ENCODE data around the gene DOCK2.

Gene DOCK2

DNA sequence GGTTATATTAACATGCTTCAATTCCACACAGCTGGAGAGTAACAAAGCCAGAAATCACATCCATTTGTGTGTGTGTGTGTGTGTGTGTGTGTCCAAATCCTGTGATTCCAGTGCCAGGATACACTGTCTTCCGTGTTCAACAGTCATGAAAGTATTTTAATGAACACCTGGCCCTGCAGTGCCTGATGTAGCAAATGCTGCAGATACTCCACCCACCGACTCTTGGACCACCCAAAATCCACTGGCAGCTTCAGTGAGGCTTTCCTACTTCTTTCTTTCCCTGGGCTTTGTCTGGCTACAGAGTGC, 356.4 kb downstream of the DOCK2 start:
- H3K4me3 Mint-ChIP-seq = no peak overlapping the region
- intact Hi-C loops (cut with micrococcal nuclease) = no loop called here
- H3K27me3 Mint-ChIP-seq = no peaks in the 10 kb centered on the region
- H3K36me3 Mint-ChIP-seq (ENCODE audit: low read depth) = peaks cover 96% of the 10 kb centered on the region
- H3K27ac Mint-ChIP-seq = no peak overlapping the region
- H3K9me3 Mint-ChIP-seq = no peaks in the 10 kb centered on the region
- H3K4me1 Mint-ChIP-seq (ENCODE audit: low read depth) = peaks cover 5% of the 10 kb centered on the region

DNA sequence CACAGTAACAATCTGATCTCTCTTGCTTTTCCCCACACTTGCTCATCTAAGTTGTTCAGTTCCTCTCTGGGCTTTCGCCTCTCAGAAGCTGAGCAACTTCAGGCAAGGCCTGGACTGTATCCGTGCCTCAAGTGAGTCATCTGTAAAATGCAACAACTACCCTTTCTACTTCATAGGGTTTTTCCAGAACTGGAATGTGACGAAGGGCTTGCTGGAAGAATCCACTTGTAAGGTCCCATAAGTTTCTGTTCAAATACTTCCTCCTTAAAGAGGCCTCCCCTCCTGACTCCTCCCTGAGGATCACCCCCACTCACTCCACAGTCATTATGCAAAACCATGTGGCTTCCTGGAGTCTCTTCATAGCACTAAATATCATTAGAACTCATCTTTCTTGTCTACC, 360.7 kb downstream of the DOCK2 start:
- Mint-ChIP-seq H3K36me3 (ENCODE audit: low read depth) (peaks cover 96% of the 10 kb centered on the region), H3K27ac (peak overlapping the region; percentile 7), H3K4me3 (no peak overlapping the region), H3K27me3 (no peaks in the 10 kb centered on the region), H3K9me3 (no peaks in the 10 kb centered on the region), H3K4me1 (ENCODE audit: low read depth) (peaks cover 5% of the 10 kb centered on the region)
- intact Hi-C loops (cut with micrococcal nuclease) = no loop called here

DNA sequence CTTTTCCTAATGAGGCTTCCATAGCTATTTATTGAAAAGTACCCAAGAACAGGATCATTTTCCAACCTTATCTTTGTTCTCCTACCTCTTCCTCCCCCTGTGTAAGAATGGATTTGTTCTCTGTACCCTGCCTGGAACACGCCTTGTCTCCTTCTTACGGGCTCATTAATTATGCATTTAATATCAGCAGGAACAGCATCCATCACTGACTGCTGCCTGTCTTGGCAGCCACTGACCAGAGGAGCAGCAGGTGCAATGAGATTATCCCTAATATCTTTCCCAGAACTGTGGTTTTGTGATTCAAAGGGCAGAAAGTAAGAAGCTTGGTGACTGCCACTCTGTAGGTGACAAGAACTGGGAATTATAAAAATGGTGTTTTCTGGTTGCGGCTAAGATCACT, 362.5 kb downstream of the DOCK2 start:
- intact Hi-C loops (cut with micrococcal nuclease) = no loop called here
- peaks cover 5% of the 10 kb centered on the region for H3K4me1 Mint-ChIP-seq (ENCODE audit: low read depth)
- peaks cover 93% of the 10 kb centered on the region for H3K36me3 Mint-ChIP-seq (ENCODE audit: low read depth)
- H3K27ac Mint-ChIP-seq = no peak overlapping the region
- H3K9me3 Mint-ChIP-seq = no peaks in the 10 kb centered on the region
- no peaks in the 10 kb centered on the region for H3K27me3 Mint-ChIP-seq
- no peak overlapping the region for H3K4me3 Mint-ChIP-seq

DNA sequence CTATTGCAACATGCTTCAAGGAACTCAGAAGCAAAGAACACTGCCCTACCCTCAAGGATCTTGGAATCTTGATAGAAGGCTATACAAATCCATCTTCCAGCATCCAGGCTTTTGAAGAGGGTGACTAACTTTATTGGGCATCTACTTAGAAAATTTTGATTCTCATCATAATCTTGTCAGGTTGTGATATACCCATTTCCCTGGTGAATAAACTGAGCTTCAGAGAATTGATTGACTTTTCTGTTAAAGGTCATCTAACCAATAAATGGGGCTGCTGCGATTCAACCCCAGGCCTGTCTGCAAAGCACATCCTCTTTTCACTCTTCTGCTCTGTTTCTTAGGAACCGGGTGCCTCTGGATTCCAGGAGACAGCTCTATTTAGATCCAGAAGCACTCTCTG, 363.1 kb downstream of the DOCK2 start:
- H3K4me1 Mint-ChIP-seq (ENCODE audit: low read depth) = peaks cover 5% of the 10 kb centered on the region
- peaks cover 91% of the 10 kb centered on the region for H3K36me3 Mint-ChIP-seq (ENCODE audit: low read depth)
- H3K9me3 Mint-ChIP-seq = no peaks in the 10 kb centered on the region
- no peak overlapping the region for H3K27ac Mint-ChIP-seq
- no peaks in the 10 kb centered on the region for H3K27me3 Mint-ChIP-seq
- intact Hi-C loops (cut with micrococcal nuclease) = no loop called here
- no peak overlapping the region for H3K4me3 Mint-ChIP-seq

DNA sequence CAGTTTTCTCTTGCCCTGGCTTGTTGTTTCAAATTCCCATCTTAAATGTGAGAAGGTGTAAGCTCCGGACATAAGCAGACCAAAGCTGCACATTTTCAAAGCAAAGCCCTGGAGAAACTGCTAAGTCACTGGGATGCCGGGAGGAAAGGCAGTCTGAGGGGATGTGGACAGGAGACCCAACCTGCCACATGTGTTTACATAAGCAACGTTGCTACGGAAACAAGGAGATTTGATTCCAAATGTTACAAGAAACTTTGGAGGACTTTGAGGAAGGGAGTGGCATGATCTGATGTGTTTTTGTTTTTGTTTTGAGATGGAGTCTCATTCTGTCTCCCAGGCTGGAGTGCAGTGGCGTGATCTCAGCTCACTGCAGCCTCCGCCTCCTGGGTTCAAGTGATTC, 368.9 kb downstream of the DOCK2 start:
- Mint-ChIP-seq H3K36me3 (ENCODE audit: low read depth) (peaks cover 91% of the 10 kb centered on the region), H3K27me3 (no peaks in the 10 kb centered on the region), H3K4me1 (ENCODE audit: low read depth) (no peaks in the 10 kb centered on the region), H3K9me3 (no peaks in the 10 kb centered on the region), H3K4me3 (no peak overlapping the region), H3K27ac (no peak overlapping the region)
- intact Hi-C loops (cut with micrococcal nuclease) = no loop called here

DNA sequence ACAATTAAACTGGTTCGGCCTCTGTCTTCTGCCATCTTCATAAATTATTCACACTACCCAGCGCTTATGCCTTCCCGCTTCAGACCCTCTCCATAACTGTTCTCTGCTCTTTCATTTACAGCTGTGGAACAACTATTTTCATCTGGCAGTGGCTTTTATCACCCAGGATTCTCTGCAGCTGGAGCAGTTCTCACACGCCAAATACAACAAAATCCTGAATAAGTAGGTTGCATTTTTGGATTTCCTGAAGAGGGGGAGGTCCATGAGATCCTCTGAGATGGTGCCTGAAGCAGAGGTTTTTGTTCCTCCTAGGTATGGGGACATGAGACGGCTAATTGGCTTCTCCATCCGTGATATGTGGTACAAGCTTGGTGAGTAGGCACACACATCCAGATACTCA, 371.3 kb downstream of the DOCK2 start:
- Mint-ChIP-seq H3K27me3 (no peaks in the 10 kb centered on the region), H3K36me3 (ENCODE audit: low read depth) (peaks cover 91% of the 10 kb centered on the region), H3K4me1 (ENCODE audit: low read depth) (no peaks in the 10 kb centered on the region), H3K27ac (peak overlapping the region; percentile 37), H3K4me3 (no peak overlapping the region), H3K9me3 (no peaks in the 10 kb centered on the region)
- intact Hi-C loops (cut with micrococcal nuclease) = no loop called here

DNA sequence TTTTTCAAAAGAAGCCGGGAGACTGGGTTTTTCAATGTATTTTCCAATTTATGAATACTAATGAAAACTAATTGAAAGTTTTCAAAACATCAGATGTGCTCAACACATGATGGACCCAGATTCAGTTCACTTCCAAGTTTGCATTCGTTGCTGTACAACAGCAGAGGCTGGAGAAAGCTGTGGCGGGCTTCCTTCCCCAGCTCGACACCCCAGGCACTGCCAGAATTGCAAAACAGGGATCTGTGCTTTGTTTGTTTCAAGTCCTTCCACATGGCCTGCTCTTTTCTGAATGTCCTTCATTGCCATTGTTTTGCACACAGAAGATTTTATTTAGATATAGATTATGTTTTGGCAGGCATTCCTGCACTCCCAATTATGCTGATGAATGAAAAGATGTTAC, 373.5 kb downstream of the DOCK2 start:
- H3K9me3 Mint-ChIP-seq = no peaks in the 10 kb centered on the region
- no peak overlapping the region for H3K4me3 Mint-ChIP-seq
- H3K27me3 Mint-ChIP-seq = no peaks in the 10 kb centered on the region
- intact Hi-C loops (cut with micrococcal nuclease) = no loop called here
- no peaks in the 10 kb centered on the region for H3K4me1 Mint-ChIP-seq (ENCODE audit: low read depth)
- peaks cover 97% of the 10 kb centered on the region for H3K36me3 Mint-ChIP-seq (ENCODE audit: low read depth)
- no peak overlapping the region for H3K27ac Mint-ChIP-seq

DNA sequence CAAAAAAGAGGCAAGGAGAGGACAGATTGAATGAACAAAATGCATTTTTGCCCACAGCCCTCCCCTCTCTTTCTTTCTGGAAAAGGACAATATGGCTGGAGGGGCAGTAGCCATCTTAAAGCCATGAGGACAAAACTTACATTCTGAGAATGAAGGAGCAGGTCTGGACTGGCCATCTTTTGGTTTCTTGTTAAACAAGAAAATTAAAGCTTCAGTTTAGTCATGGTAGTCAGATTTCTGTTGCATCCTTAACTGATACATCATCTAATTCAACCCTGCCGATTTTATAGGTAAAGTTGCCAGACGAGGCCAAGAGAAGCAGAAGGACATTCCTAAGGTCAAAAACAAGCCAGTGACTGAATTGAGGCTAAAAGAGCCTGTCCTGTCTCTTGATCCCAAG, 374.7 kb downstream of the DOCK2 start:
- Mint-ChIP-seq H3K4me1 (ENCODE audit: low read depth) (no peaks in the 10 kb centered on the region), H3K27me3 (no peaks in the 10 kb centered on the region), H3K9me3 (no peaks in the 10 kb centered on the region), H3K27ac (no peak overlapping the region), H3K4me3 (no peak overlapping the region), H3K36me3 (ENCODE audit: low read depth) (peaks cover 97% of the 10 kb centered on the region)
- intact Hi-C loops (cut with micrococcal nuclease) = no loop called here

DNA sequence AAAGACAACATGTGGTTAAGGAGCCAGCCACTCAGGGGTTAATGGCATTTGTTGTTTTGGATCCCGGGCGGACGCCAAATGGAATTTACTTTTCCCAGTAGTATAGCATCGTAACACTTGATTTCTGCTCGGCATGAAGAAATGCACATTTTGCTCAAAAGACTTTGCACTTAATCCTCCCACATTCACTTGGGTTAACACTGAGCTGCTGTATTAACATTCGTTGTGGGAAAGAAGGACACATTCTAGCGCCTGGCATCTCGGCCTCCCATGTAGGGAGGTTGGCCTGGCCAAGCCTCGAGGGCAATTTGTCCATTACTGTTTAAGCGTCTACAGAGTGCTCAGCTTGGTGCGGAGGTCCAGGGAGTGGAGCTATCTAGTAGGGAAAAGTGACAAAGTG, 375.5 kb downstream of the DOCK2 start:
- Mint-ChIP-seq H3K4me3 (no peak overlapping the region), H3K4me1 (ENCODE audit: low read depth) (no peaks in the 10 kb centered on the region), H3K9me3 (no peaks in the 10 kb centered on the region), H3K36me3 (ENCODE audit: low read depth) (peaks cover 100% of the 10 kb centered on the region), H3K27me3 (no peaks in the 10 kb centered on the region), H3K27ac (no peak overlapping the region)
- intact Hi-C loops (cut with micrococcal nuclease) = no loop called here

DNA sequence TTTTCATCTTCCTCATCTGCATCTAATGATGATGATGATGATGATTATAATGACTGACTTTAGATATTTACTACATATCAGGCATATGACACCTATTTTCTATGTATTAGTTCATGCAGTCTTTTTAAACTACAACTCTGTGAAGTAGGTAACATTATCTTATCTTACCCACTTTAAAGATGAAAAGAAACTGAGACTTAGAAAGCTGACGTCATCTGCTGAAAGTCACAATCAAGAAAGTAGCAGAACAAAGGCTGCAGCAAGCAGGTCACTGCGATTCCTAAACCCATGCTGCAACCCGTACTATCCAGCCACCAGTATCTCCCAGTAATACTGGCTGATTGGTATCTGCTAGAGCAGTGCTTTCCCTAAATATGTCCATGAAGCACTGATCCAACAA, 383.3 kb downstream of the DOCK2 start:
- Mint-ChIP-seq H3K9me3 (no peaks in the 10 kb centered on the region), H3K27ac (no peak overlapping the region), H3K4me1 (ENCODE audit: low read depth) (no peaks in the 10 kb centered on the region), H3K36me3 (ENCODE audit: low read depth) (peaks cover 97% of the 10 kb centered on the region), H3K4me3 (no peak overlapping the region), H3K27me3 (no peaks in the 10 kb centered on the region)
- intact Hi-C loops (cut with micrococcal nuclease) = no loop called here

DNA sequence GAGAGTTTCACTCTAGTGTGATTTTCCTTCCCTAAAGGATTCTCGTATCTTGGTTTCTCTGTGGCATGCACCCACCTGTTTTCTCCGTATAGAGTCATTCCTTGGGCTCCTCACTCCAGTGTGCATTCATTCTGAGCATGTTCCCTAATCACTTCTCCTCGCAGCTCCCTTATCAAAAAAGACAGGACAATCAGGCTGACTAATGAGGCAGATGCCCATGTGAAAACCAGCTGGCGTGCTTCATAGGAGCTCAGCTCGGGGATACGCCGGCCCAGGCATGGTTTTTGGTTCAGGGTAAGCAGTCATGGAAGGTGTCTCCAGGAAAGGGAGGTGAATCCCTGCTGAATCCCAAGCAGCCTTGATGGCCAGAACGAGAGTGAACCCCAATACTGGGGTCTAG, 384.4 kb downstream of the DOCK2 start:
- H3K27ac Mint-ChIP-seq = no peak overlapping the region
- H3K9me3 Mint-ChIP-seq = no peaks in the 10 kb centered on the region
- H3K27me3 Mint-ChIP-seq = no peaks in the 10 kb centered on the region
- peaks cover 97% of the 10 kb centered on the region for H3K36me3 Mint-ChIP-seq (ENCODE audit: low read depth)
- intact Hi-C loops (cut with micrococcal nuclease) = no loop called here
- no peak overlapping the region for H3K4me3 Mint-ChIP-seq
- no peaks in the 10 kb centered on the region for H3K4me1 Mint-ChIP-seq (ENCODE audit: low read depth)

DNA sequence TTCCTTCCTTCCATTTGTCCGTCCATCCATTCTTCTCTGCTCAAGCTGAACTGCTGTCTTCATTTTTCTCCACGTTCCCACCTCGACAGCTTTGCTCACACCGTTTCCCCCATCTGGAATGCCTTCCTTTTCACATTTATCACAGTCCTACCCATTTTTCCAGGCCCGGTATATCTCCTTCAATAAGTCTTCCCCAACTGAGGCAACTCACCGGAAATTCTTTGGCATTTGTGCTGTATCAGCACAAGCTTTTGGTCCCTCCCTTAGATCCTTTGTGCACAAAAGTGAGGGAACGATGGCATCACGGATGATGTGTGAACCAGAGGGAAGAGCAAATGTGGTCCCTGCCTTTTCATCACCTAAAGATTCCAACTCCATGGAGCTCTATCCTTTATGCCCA, 388.8 kb downstream of the DOCK2 start:
- Mint-ChIP-seq H3K27me3 (no peaks in the 10 kb centered on the region), H3K9me3 (no peaks in the 10 kb centered on the region), H3K36me3 (ENCODE audit: low read depth) (peaks cover 97% of the 10 kb centered on the region), H3K27ac (no peak overlapping the region), H3K4me3 (no peak overlapping the region), H3K4me1 (ENCODE audit: low read depth) (no peaks in the 10 kb centered on the region)
- intact Hi-C loops (cut with micrococcal nuclease) = no loop called here

DNA sequence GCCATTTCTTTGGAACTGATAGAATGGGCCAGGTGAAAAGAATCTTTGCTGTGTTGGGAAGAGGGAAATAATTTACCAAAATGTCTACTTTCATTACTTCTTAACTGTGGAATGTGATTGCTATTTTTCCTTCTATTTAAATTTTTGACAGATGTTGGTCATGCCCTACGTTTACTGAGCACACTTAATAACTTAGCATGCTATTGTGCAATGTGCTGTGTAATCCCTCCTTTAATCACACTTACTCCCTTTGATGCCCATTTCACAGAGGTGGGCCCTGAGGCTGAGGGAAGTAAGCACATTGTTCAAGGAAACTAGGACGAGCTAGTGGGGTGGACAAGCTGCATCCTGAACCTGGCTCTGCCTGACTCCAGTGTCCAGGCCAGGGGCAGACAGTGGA, 391.0 kb downstream of the DOCK2 start:
- Mint-ChIP-seq H3K4me1 (ENCODE audit: low read depth) (no peaks in the 10 kb centered on the region), H3K4me3 (no peak overlapping the region), H3K27me3 (no peaks in the 10 kb centered on the region), H3K27ac (no peak overlapping the region), H3K36me3 (ENCODE audit: low read depth) (peaks cover 97% of the 10 kb centered on the region), H3K9me3 (no peaks in the 10 kb centered on the region)
- intact Hi-C loops (cut with micrococcal nuclease) = no loop called here

DNA sequence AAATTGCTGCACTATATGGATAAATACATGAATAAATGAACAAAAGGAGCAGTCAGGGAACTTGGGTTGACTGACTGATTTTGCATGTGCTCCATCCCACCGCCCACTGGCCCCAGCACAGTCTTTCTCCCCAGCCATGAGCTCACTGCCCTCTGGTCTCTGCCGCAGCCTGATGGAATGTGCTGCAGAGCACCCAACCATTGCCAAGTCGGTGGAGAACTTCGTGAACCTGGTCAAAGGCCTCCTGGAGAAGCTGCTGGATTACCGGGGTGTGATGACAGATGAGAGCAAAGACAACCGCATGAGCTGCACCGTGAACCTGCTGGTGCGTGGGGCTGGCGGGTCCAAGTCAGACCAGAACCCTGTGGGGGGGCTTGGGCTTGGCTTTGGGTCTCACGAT, 397.2 kb downstream of the DOCK2 start:
- H3K36me3 Mint-ChIP-seq (ENCODE audit: low read depth) = peaks cover 96% of the 10 kb centered on the region
- no peak overlapping the region for H3K27ac Mint-ChIP-seq
- H3K4me1 Mint-ChIP-seq (ENCODE audit: low read depth) = no peaks in the 10 kb centered on the region
- H3K4me3 Mint-ChIP-seq = no peak overlapping the region
- H3K9me3 Mint-ChIP-seq = no peaks in the 10 kb centered on the region
- intact Hi-C loops (cut with micrococcal nuclease) = no loop called here
- no peaks in the 10 kb centered on the region for H3K27me3 Mint-ChIP-seq

DNA sequence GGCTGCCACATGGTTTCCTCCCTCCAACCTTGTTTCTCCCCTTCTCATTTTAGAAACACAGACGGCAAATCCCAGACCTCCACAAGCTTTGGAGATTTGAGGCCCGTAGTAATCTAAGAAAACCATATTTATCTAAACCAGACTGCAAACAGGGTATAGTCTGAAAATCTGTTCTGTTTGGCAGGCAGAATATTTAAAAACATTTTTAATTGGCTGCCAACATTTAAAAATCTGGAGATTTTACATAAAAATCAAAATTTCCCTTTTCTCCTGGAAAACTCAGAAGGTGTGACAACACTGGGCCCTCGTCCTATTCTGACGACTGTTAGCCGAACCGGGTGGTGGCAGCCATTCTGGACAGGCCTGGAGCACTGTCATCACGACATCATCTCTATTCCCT, 401.2 kb downstream of the DOCK2 start:
- intact Hi-C loops (cut with micrococcal nuclease) = no loop called here

DNA sequence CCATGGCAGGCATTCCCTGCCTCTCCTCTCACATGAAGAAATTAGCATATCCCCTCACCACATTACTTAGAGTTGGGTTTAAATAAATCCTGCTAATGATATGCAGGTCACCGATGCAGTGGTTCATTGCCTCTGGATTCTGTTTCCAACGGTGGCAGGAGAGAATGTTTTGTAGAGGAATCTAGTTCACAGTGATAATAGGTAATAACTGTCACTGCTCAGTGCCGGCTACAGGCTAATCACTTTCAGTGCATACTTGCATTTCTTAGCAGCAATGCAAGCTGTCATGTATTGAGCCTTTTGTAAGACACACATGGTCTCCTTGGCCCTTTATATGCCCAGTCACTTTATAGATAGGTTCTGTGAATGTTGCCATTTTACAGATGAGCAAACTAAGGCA, 402.8 kb downstream of the DOCK2 start:
- no peaks in the 10 kb centered on the region for H3K4me1 Mint-ChIP-seq (ENCODE audit: low read depth)
- peaks cover 94% of the 10 kb centered on the region for H3K36me3 Mint-ChIP-seq (ENCODE audit: low read depth)
- no peak overlapping the region for H3K27ac Mint-ChIP-seq
- H3K9me3 Mint-ChIP-seq = no peaks in the 10 kb centered on the region
- intact Hi-C loops (cut with micrococcal nuclease) = no loop called here
- no peaks in the 10 kb centered on the region for H3K27me3 Mint-ChIP-seq
- H3K4me3 Mint-ChIP-seq = no peak overlapping the region

More for the DNA sequence above, 401.2 kb downstream of the DOCK2 start:
- Mint-ChIP-seq H3K9me3 (no peaks in the 10 kb centered on the region), H3K27ac (no peak overlapping the region), H3K4me3 (no peak overlapping the region), H3K4me1 (ENCODE audit: low read depth) (no peaks in the 10 kb centered on the region), H3K27me3 (no peaks in the 10 kb centered on the region), H3K36me3 (ENCODE audit: low read depth) (peaks cover 94% of the 10 kb centered on the region)

Measured in dendritic cell treated with granulocyte-macrophage colony-stimulating factor and Interleukin-4, amounts not matched to agents 40 ng/mL and 50 ng/mL, for 4 days (primary cell).